Left renal cortex interstitium (tissue), 4 donors: ENCODE data around the gene EIPR1. TPM values are rescaled to one million over a fixed set of nuclear protein-coding genes. Genes with fewer than 3 reads are reported as not detected.

Source experiments
- DNase-seq, 4 donors: peaks; one replicate each; pipeline ENCODE4 v3.0.0-alpha.2; 2013; ENCODE audit warnings: low read depth in 4 of 4, low spot score in 2 of 4, missing footprints in 1 of 4
- polyA plus RNA-seq, 4 donors: library from polyadenylated mRNA; unstranded; fragments of 120-200 nt; gene quantifications; one replicate each; pipeline ENCODE4 v1.2.1, GENCODE V29; 2013; ENCODE audit not compliant: insufficient read length in 4 of 4

The EIPR1 gene
- polyA plus RNA-seq, 4 donors = 22.8 to 27.6 (median 26.3) TPM

GRCh38 chr2:3309496-3310355 is 67.9 kb downstream of the EIPR1 start:
- no peak for DNase-seq

GRCh38 chr2:3307901-3308300 is 69.7 kb downstream of the EIPR1 start:
- DNase-seq = no peak

GRCh38 chr2:3307236-3307635 is 70.4 kb downstream of the EIPR1 start:
- no peak for DNase-seq

DNA sequence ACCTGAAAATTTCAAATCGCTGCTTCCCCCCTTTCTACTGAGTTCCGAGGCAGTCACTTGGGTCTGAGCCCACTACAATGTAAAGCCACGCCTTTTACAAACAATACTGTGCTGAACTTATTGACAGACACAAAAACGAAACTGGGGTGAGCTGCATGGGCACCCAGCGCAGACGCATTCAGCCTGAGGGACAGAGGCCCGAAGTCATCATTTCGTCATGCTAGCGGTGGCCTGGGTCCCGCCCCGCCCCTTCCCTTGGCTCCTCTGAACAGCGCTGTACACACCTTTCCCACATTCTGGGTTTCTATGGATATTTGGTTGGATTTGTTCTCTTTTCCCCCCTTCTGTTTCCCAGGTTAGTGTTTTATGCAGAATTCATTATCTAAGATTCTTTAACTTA is 71.7 kb downstream of the EIPR1 start:
- DNase-seq = no peak

- no peak for DNase-seq
Measured at GRCh38 chr2:3305431-3305830, 72.2 kb downstream of the EIPR1 start.

DNA sequence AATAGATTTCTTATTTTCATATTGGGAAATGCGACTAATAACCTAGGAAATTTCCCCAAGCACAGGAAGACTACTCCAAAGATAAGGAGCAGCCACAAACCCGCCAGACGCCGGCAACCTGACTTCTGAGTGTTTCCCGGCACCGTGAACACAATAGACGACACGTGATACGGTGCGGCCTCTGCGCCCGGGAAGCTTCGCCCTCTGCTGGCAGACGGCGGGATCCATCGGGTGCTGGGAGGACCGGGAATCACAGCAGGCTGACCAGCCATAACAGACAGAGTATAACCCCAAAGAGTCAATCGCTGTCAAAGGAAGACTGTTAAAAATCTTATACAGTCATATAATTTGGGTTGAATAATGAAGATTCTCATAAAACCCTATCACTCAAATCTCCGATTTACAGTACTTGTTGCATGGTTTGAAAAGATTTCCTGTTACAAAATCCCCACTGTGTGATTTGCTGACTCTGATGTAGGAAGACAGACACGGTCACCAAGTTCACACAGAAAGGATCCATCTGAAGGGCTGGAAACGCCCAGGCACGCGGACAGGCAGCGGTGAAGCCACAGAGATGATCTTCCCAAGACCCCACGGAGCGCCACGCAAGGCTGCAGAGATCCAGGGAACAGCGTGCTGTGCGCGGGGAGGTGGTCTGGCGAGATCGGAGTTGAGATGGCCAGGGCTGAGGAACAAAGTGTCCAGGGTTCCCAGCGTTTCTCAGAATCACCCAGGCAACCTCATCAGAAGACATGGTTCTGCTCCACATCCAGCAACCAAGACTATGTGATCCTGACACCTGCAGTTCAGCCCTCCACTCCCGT is 73.8 kb downstream of the EIPR1 start:
- DNase-seq = peak in 2 of 4 donors; percentile 70 to 82

DNA sequence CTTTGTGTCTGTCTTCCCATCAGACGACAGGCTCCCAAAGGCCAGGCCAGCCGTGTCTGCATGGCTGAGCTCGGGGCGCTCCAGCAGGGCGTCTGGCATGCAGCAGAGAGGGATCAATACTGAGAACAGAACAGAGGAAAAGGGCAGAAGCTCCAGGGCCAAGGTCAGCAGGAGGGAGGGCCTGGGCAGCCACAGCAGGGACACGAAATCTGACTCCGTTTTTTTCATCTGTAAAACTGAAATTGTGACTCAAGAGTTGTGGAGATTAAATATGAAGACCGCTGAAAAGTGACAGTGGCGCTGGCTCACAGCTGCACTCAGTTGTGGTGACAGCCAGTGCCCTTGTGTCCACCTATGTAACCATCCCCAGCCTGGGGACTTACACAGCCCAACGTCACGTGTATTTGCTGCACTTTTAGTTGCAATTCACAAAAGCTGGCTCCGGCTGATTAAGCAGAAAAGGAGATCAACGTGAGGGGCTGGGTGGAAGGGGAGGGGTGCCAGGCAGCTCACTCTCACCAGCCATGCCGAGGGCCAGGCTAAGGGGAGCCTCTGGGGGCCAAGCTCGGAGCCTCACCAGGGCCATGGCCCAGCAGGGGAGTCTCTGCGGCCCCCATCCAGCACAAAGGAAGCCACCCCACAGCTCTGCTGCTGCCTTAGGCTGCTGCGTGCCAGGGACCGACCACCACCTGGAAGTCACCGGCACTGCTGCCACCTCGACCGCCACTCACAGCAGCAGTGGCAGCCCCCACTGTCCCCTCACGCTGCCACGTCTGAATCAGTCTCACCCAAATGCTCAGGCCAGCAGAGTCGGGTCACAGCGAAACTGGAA is 74.7 kb downstream of the EIPR1 start:
- no peak for DNase-seq

DNA sequence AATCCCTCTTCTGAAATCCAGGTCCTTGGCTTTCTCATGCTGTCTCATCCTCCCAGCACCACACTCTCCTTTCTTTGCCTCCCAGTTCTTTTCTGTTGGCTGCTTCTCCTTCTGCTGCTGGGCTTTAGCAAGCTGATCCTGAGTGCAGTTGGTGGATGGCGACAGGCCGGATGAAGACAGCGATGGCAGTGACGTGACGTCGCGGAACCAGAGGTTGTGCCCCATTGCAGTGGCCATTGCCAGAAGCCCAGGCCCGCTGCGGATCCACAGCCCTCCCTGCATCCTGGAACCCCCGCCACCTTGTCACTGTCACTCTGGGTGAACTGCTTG is 75.2 kb downstream of the EIPR1 start:
- no peak for DNase-seq

DNA sequence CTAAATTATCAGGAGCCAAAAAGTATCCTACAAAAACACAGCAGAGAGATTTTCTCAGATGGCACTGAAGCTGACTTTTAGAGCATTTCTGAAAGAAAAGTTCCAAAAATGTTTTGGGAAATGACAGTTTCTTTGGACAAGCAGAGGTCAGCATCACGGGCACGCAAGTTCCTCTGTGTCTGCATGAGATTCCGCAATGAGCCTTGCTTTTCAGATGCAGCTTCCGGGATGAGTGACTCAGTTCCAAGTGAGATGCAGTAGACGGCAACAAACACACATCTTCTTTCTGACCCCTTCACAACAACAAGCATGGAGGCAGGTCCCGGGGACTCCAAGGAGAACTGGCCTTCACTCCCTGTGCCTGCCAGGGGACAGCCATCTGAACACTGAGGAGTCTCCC is 76.6 kb downstream of the EIPR1 start:
- DNase-seq = no peak

- DNase-seq = no peak
Measured at GRCh38 chr2:3300224-3300995, 77.2 kb downstream of the EIPR1 start.

- no peak for DNase-seq
Measured at GRCh38 chr2:3299703-3300102, 77.9 kb downstream of the EIPR1 start.

- no peak for DNase-seq
Measured at GRCh38 chr2:3299130-3299529, 78.5 kb downstream of the EIPR1 start.

DNA sequence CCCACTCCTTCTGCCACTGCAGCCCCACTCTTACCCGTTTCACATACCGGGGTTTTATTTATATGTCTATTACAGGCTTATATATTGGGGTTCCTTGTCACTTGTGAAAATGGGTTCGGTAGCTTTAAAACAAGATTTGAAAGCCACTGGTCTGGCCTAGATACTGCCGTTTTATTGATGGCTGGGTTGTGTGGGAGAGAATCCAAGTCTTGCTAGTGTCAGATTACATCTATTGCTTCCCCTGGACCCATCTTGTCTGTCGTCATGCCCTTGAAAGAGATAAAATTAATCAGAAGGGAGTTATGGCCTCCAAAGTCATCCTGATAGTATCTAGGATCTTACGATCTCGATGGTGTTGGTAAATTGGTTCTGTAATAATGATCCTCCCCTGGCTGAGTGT is 79.4 kb downstream of the EIPR1 start:
- no peak for DNase-seq

- DNase-seq = no peak
Measured at GRCh38 chr2:3297523-3297922, 80.1 kb downstream of the EIPR1 start.

- no peak for DNase-seq
Measured at GRCh38 chr2:3296182-3296972, 81.2 kb downstream of the EIPR1 start.

DNA sequence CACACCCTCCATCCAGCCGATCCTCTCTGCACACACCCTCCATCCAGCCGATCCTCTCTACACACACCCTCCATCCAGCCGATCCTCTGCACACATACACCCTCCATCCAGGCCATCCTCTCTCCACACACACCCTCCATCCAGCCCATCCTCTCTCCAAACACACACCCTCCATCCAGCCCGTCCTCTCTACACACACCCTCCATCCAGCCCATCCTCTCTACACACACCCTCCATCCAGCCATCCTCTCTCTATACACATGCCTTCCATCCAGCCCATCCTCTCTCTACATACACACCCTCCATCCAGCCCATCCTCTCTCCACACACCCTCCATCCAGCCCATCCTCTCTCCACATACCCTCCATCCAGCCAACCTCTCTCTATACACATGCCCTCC is 83.1 kb downstream of the EIPR1 start:
- DNase-seq = no peak

DNA sequence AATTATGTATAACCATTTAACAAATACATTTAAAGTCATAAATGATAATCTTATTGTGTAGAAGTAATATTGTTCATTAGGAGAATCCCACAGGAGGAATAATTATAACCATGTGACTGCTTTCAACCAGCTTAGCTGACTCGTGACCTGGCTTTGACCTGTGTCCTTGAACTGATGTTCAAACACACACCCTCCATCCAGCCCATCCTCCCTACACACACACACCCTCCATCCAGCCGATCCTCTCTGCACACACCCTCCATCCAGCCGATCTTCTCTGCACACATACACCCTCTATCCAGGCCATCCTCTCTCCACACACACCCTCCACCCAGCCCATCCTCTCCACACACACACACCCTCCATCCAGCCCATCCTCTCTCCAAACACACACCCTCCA is 83.5 kb downstream of the EIPR1 start:
- DNase-seq = no peak

- DNase-seq = no peak
Measured at GRCh38 chr2:3293221-3293620, 84.4 kb downstream of the EIPR1 start.

DNA sequence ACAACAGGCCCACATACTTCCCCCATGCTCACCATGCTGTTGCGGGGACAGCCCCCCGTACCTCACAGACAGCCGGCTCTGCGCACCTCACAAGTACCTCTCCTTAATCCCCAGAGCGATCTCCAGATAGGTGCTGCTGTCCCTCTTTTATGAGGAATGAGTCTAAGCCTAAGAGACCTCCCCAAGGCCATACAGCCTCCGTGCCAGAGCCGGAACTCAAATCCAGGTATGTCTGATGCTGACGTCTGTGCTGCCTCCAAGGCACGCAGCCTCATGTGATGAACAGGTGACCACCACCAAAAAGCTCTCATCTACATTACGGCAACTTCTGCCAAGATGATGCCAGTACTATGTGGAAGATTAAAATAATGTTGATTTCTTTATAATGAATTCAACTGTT is 85.2 kb downstream of the EIPR1 start:
- no peak for DNase-seq

- no peak for DNase-seq
Measured at GRCh38 chr2:3291750-3292149, 85.9 kb downstream of the EIPR1 start.
